IPS-15b (cell line): ENCODE measurements around the gene GRM8.

Source experiments
- H3K27me3 ChIP-seq: one replicate; pipeline ENCODE4 v1.6.1; 2013; ENCODE audit warnings: low read length; ENCODE audit not compliant: control insufficient read depth, insufficient read depth
- H3K36me3 ChIP-seq: one replicate; pipeline ENCODE4 v1.6.1; 2013; ENCODE audit warnings: low read length; ENCODE audit not compliant: control insufficient read depth, insufficient read depth
- H3K4me1 ChIP-seq: one replicate; pipeline ENCODE4 v1.6.1; 2013; ENCODE audit warnings: mild to moderate bottlenecking, low read length; ENCODE audit not compliant: control insufficient read depth, insufficient read depth
- H3K4me3 ChIP-seq: one replicate; pipeline ENCODE4 v1.5.1; 2013; ENCODE audit warnings: low read depth, low read length
- H3K9ac ChIP-seq: one replicate; pipeline ENCODE4 v1.6.1; 2013; ENCODE audit warnings: low read depth, mild to moderate bottlenecking, low read length
- H3K9me3 ChIP-seq: one replicate; pipeline ENCODE4 v1.6.1; 2013; ENCODE audit warnings: mild to moderate bottlenecking, low read length; ENCODE audit not compliant: control insufficient read depth, insufficient read depth

The GRM8 gene

GRCh38 chr7:127252778-127253280 lies at the start of gene GRM8:
TSS of gene GRM8 (minus strand) at chr7:127252941.
- H3K9ac ChIP-seq, result peak within 1 kb of the TSS; percentile 73
- H3K4me1 ChIP-seq, result peaks cover 6% of the 10 kb centered on the region
- no peaks in the 10 kb centered on the region for H3K9me3 ChIP-seq
- no peaks in the 10 kb centered on the region for H3K36me3 ChIP-seq
- peaks cover 80% of the 10 kb centered on the region for H3K27me3 ChIP-seq
- H3K4me3 ChIP-seq, result peak within 1 kb of the TSS; percentile 74

DNA sequence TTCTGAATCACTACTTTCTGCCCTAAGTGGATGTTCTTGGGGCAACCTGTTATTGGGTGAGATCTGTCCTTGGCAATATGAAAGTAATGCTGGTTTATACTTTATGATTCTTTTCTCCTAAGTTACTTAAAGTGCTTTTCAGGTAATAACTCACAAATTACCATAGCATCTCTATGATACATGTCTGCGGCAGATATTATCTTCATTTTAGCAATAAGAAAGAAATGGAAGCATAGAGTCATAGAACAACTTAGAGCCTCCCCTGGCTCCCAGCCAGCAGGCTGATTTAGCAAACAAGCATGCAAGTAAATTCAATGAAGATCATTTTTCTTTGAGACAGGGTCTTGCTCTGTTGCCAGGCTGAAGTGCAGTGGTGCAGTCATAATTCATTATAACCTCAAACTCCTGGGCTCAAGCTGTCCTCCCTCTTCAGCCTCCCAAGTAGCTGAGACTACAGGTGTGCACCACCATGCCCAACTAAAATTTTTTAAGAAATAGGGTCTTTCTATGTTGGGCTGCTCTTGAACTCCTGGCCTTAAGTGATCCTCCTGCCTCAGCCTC lies 38.1 kb upstream of the GRM8 start:
- Histone ChIP-seq H3K9ac (no peak overlapping the region), H3K4me3 (no peak overlapping the region), H3K9me3 (no peaks in the 10 kb centered on the region), H3K27me3 (no peaks in the 10 kb centered on the region), H3K4me1 (peaks cover 4% of the 10 kb centered on the region), H3K36me3 (no peaks in the 10 kb centered on the region)

DNA sequence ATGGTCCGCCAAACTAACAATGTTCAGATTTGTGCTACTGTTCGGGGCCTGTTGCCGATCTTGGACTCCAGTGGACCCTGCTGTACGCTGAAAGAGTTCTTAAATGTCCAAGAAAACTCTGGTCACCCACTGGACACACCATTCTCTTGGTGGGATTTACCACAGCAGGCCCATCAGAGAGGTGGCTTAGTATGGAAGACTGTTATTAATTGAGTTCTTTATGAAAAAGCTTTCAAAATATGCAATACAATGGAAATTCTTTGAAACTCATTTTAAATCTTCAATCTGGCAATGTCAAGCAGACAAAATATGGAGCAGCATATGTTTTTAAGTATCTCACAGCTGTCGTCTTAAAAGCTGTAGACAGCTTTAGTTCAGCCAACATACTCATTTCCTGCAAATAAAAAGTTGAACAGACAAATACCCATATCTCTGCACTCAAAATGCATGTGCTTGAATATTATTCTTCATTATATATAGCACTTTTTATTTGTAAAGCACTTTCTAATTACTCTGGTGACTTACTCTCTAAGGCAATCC lies 37.4 kb upstream of the GRM8 start:
- Histone ChIP-seq H3K4me1 (peaks cover 4% of the 10 kb centered on the region), H3K4me3 (no peak overlapping the region), H3K36me3 (no peaks in the 10 kb centered on the region), H3K27me3 (no peaks in the 10 kb centered on the region), H3K9me3 (no peaks in the 10 kb centered on the region), H3K9ac (no peak overlapping the region)

DNA sequence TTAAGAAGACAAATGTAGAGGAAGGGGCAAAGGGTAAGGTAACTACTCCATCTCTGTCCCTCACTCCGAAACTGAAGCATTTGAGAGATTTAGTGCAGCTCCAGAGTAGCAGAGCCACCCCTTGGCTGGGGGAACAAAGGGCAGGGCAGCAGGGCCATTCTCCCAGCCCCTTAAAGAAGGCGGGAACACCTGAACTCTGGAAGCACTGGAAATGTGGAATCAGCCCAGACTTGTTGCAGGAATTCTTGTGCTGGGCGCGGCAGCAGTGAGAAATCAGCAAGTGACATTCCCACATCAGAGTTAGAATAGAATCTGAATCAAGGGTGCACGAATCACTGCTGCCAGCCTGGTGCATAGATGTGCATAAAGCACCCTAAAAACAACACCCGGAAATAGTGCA lies 34.4 kb upstream of the GRM8 start:
- Histone ChIP-seq H3K36me3 (no peaks in the 10 kb centered on the region), H3K27me3 (no peaks in the 10 kb centered on the region), H3K4me1 (peaks cover 4% of the 10 kb centered on the region), H3K4me3 (no peak overlapping the region), H3K9me3 (no peaks in the 10 kb centered on the region), H3K9ac (no peak overlapping the region)

GRCh38 chr7:127270093-127270492 lies 17.4 kb upstream of the GRM8 start:
- no peaks in the 10 kb centered on the region for H3K36me3 ChIP-seq
- H3K9ac ChIP-seq, result no peak overlapping the region
- no peaks in the 10 kb centered on the region for H3K4me1 ChIP-seq
- no peak overlapping the region for H3K4me3 ChIP-seq
- no peaks in the 10 kb centered on the region for H3K9me3 ChIP-seq
- no peaks in the 10 kb centered on the region for H3K27me3 ChIP-seq

DNA sequence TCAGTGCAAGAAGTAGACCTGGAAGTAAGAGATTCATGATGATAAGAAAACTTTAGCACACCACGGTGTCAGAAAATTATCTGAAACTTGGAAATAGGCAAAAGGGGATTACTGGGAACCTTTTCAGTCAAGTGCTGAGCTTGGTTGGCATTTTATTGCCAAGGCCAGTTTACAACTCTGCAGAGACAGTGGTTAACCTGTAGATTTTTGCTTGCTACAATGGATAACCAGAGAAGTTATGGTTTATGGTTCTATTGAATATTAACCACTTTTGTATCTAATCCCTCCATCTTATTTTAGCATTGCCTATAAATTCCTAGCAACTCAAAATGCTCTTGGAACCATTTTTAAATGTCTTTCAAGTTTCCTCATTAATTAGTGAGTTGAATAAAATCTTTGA lies 13.3 kb upstream of the GRM8 start:
- Histone ChIP-seq H3K27me3 (no peaks in the 10 kb centered on the region), H3K4me1 (no peaks in the 10 kb centered on the region), H3K9ac (no peak overlapping the region), H3K4me3 (no peak overlapping the region), H3K36me3 (no peaks in the 10 kb centered on the region), H3K9me3 (no peaks in the 10 kb centered on the region)

DNA sequence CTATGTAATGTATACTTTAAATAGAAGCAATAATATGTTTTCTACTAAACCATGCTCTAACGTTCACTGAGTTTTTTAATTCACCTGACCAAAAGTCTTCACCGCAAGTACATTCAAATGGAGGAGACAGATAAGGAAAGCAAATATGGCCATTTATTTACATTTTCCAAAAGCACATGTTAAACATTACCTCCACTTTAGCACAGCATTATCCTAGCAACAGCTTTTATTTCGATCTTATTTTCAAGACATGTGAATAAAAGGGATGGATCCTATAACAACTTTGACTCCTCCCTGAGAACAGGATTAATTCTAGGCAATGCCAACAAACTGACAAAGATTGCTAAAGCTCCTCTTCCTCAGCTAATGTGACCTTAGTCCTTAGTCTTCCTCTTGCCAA lies 11.5 kb upstream of the GRM8 start:
- Histone ChIP-seq H3K4me1 (no peaks in the 10 kb centered on the region), H3K27me3 (no peaks in the 10 kb centered on the region)

GRCh38 chr7:127258111-127258510 lies 5.4 kb upstream of the GRM8 start:
- Histone ChIP-seq H3K27me3 (peaks cover 33% of the 10 kb centered on the region), H3K9me3 (no peaks in the 10 kb centered on the region), H3K9ac (no peak overlapping the region), H3K4me3 (no peak overlapping the region), H3K4me1 (peaks cover 6% of the 10 kb centered on the region), H3K36me3 (no peaks in the 10 kb centered on the region)

More for the DNA sequence above, 11.5 kb upstream of the GRM8 start:
- Histone ChIP-seq H3K9me3 (no peaks in the 10 kb centered on the region), H3K4me3 (no peak overlapping the region), H3K9ac (no peak overlapping the region), H3K36me3 (no peaks in the 10 kb centered on the region)

GRCh38 chr7:127257086-127257485 lies 4.3 kb upstream of the GRM8 start:
- Histone ChIP-seq H3K4me3 (no peak overlapping the region), H3K9me3 (no peaks in the 10 kb centered on the region), H3K27me3 (peaks cover 38% of the 10 kb centered on the region), H3K9ac (no peak overlapping the region), H3K4me1 (peaks cover 6% of the 10 kb centered on the region), H3K36me3 (no peaks in the 10 kb centered on the region)

DNA sequence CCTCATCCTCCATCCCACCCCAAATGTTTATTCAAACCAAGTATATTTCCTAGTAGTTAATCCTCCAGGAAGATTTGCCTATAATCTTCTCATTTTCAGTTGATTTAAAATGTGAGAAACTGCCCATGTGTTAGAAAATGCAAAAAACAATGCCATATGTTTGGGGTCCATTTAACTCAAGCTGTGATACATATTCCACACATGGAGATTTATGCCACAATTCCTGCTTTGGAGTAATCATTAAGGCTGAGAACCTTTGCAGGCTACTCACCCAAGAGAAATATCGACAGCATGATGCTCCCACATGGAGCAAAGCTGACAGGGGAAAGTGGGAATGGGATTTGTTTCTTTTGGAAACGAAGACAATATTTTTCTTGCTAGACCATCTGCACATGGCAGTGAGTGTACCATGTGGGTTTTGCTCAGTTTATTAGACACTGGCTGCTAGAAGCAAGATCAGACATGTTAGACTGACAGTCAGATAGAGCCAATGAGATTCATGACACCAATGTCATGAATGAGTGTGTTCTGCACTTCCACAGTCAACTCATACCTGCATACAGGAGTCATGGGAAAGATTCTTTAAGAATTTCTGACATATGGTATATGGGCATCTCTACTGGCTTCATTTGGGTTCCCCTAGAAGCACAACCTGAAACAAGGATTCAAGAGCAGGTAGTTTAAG lies 3.4 kb upstream of the GRM8 start:
- Histone ChIP-seq H3K9ac (no peak overlapping the region), H3K36me3 (no peaks in the 10 kb centered on the region), H3K4me3 (no peak overlapping the region), H3K9me3 (no peaks in the 10 kb centered on the region), H3K4me1 (peaks cover 6% of the 10 kb centered on the region), H3K27me3 (peaks cover 47% of the 10 kb centered on the region)

DNA sequence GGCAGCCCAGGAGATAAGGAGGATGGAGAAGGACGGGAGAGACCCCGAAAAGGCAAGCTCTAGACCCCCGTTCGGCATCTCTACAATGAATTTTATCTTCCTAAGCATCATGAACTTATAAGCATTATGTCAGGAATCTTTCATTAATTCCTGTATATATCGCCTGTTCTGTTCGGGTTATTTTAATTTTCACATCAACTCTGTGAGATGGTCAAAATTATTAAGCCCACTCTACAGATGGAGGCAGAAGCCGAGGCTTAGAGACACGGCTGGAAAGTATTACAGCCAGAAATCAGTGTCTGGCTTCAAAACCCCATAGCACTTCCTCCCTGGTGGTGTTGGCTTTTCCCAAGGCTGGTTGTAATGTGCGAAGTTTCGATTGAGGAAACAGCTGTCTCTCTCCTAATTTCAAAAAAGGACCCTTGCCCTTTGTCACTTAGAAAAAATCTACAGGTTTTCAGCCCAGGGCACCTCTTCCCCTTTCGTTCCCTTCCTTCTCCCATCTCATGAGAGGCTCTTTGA lies 1.5 kb upstream of the GRM8 start:
- Histone ChIP-seq H3K9ac (no peak overlapping the region), H3K27me3 (peaks cover 66% of the 10 kb centered on the region), H3K9me3 (no peaks in the 10 kb centered on the region), H3K4me1 (peaks cover 6% of the 10 kb centered on the region), H3K36me3 (no peaks in the 10 kb centered on the region), H3K4me3 (peak overlapping the region; percentile 74)
